Stimulated activated CD4-positive, alpha-beta T cell treated with anti-CD3 and anti-CD28 coated beads, Interleukin-12 subunit alpha, Interleukin-12 subunit beta, amount 100 ng/mL, for 4 hours (primary cell): ENCODE results near the gene CFAP45.
"Not testable (repeated sequence)": the region's sequence is repeated elsewhere in the genome, so short reads cannot be mapped to it uniquely, and the experiment has no call there.

ENCODE experiments used
- DNase-seq: peaks from one replicate; pipeline ENCODE4 v3.0.0-alpha.2; 2020

The CFAP45 gene

GRCh38 chr1:159900755-159901360 is 893 bp upstream of the CFAP45 start:
- no peak for DNase-seq

GRCh38 chr1:159899634-159900033 is 331 bp downstream of the CFAP45 start:
- DNase-seq: not testable (repeated sequence)

GRCh38 chr1:159898527-159898926 is 1.4 kb downstream of the CFAP45 start:
- no peak for DNase-seq

GRCh38 chr1:159897962-159898361 is 2.0 kb downstream of the CFAP45 start:
- DNase-seq: no peak

GRCh38 chr1:159896546-159896930 is 3.4 kb downstream of the CFAP45 start:
- DNase-seq: no peak

- DNase-seq: no peak
Measured at GRCh38 chr1:159895836-159896545, 4.0 kb downstream of the CFAP45 start.

GRCh38 chr1:159895286-159895685 is 4.7 kb downstream of the CFAP45 start:
- no peak for DNase-seq

- DNase-seq: no peak
Measured at GRCh38 chr1:159892944-159893343, 7.0 kb downstream of the CFAP45 start.

- DNase-seq: peak; percentile 65
Measured at GRCh38 chr1:159891275-159892157, 8.4 kb downstream of the CFAP45 start.

GRCh38 chr1:159890390-159890789 is 9.6 kb downstream of the CFAP45 start:
- DNase-seq: no peak

GRCh38 chr1:159889821-159890252 is 10.1 kb downstream of the CFAP45 start:
- no peak for DNase-seq

GRCh38 chr1:159889202-159889601 is 10.8 kb downstream of the CFAP45 start:
- no peak for DNase-seq

GRCh38 chr1:159884296-159884695 is 15.7 kb downstream of the CFAP45 start:
- DNase-seq: no peak

- no peak for DNase-seq
Measured at GRCh38 chr1:159883134-159883533, 16.8 kb downstream of the CFAP45 start.

- DNase-seq: no peak
Measured at GRCh38 chr1:159882527-159882862, 17.5 kb downstream of the CFAP45 start.

- no peak for DNase-seq
Measured at GRCh38 chr1:159881622-159882526, 18.1 kb downstream of the CFAP45 start.

GRCh38 chr1:159880430-159880829 is 19.5 kb downstream of the CFAP45 start:
- no peak for DNase-seq

- no peak for DNase-seq
Measured at GRCh38 chr1:159879977-159880376, 20.0 kb downstream of the CFAP45 start.

GRCh38 chr1:159879136-159879535 is 20.8 kb downstream of the CFAP45 start:
- DNase-seq: no peak

GRCh38 chr1:159877695-159878444 is 22.1 kb downstream of the CFAP45 start:
- DNase-seq: no peak

GRCh38 chr1:159873530-159874143 is 26.3 kb downstream of the CFAP45 start:
- no peak for DNase-seq

- DNase-seq: no peak
Measured at GRCh38 chr1:159872891-159873290, 27.1 kb downstream of the CFAP45 start.
